Mesendoderm (in vitro differentiated cells): ENCODE results near the gene TEX29.

ENCODE experiments used
- DNase-seq: peaks from one replicate; pipeline ENCODE4 v3.0.0; 2013
- H2AK5ac ChIP-seq: 2 replicates; pipeline ENCODE4 v1.6.1; 2013; ENCODE audit warnings: low read length, inconsistent platforms
- H2BK120ac ChIP-seq: 2 replicates; pipeline ENCODE4 v1.6.1; 2013; ENCODE audit warnings: low read depth, mild to moderate bottlenecking, low read length, moderate library complexity, mixed read lengths
- H2BK15ac ChIP-seq: replicated peaks from 2 replicates; pipeline ENCODE4 v1.6.1; 2013; ENCODE audit warnings: low read depth, mild to moderate bottlenecking, moderate library complexity
- H2BK5ac ChIP-seq: 2 replicates; pipeline ENCODE4 v1.6.1; 2013; ENCODE audit warnings: low read length, inconsistent platforms
- H3K18ac ChIP-seq: 2 replicates; pipeline ENCODE4 v1.6.1; 2013; ENCODE audit warnings: mild to moderate bottlenecking, low read length, mixed read lengths
- H3K23ac ChIP-seq: one replicate; pipeline ENCODE4 v1.6.1; 2013; ENCODE audit warnings: low read length
- H3K27ac ChIP-seq: 2 replicates; pipeline ENCODE4 v1.5.1; 2013; ENCODE audit warnings: low read depth, mild to moderate bottlenecking, inconsistent platforms, low read length, moderate library complexity
- H3K27me3 ChIP-seq: 2 replicates; pipeline ENCODE4 v1.6.1; 2013; ENCODE audit warnings: low read length, control low read depth, mild to moderate bottlenecking, inconsistent platforms; ENCODE audit not compliant: insufficient read depth, poor library complexity
- H3K36me3 ChIP-seq: 2 replicates; pipeline ENCODE4 v1.6.1; 2013; ENCODE audit warnings: low read length, inconsistent platforms; ENCODE audit not compliant: control insufficient read depth, insufficient read depth
- H3K4ac ChIP-seq: one replicate; pipeline ENCODE4 v1.6.1; 2013; ENCODE audit warnings: low read depth, mild to moderate bottlenecking, low read length, moderate library complexity
- H3K4me1 ChIP-seq: 2 replicates; pipeline ENCODE4 v1.6.1; 2013; ENCODE audit warnings: low read depth, low read length, inconsistent platforms; ENCODE audit not compliant: control insufficient read depth
- H3K4me2 ChIP-seq: 2 replicates; pipeline ENCODE4 v1.6.1; 2013; ENCODE audit warnings: low read length
- H3K4me3 ChIP-seq: 2 replicates; pipeline ENCODE4 v1.5.1; 2013; ENCODE audit warnings: mild to moderate bottlenecking, low read length
- H3K56ac ChIP-seq: one replicate; pipeline ENCODE4 v1.6.1; 2013; ENCODE audit warnings: low read length
- H3K79me1 ChIP-seq: 2 replicates; pipeline ENCODE4 v1.6.1; 2013; ENCODE audit warnings: low read length, inconsistent platforms
- H3K79me2 ChIP-seq: 2 replicates; pipeline ENCODE4 v1.6.1; 2013; ENCODE audit warnings: mild to moderate bottlenecking, low read length; ENCODE audit not compliant: control insufficient read depth, insufficient read depth
- H3K9ac ChIP-seq: 2 replicates; pipeline ENCODE4 v1.6.1; 2013; ENCODE audit warnings: low read length, inconsistent platforms
- H4K5ac ChIP-seq: one replicate; pipeline ENCODE4 v1.6.1; 2013; ENCODE audit warnings: low read length
- H4K8ac ChIP-seq: one replicate; pipeline ENCODE4 v1.6.1; 2013; ENCODE audit warnings: low read depth, mild to moderate bottlenecking, control low read depth, low read length, moderate library complexity
- WGBS: extraction: QIAGEN DNeasy Blood & Tissue Kit; methylation state at CpG from one replicate; pipeline ENCODE4 v1.1.7; 2013; ENCODE audit warnings: low lambda C conversion rate, missing lambda C conversion rate; ENCODE audit not compliant: insufficient coverage; ENCODE audit errors: extremely low coverage; 5-methylcytosine and 5-hydroxymethylcytosine counted together

Gene TEX29

DNA sequence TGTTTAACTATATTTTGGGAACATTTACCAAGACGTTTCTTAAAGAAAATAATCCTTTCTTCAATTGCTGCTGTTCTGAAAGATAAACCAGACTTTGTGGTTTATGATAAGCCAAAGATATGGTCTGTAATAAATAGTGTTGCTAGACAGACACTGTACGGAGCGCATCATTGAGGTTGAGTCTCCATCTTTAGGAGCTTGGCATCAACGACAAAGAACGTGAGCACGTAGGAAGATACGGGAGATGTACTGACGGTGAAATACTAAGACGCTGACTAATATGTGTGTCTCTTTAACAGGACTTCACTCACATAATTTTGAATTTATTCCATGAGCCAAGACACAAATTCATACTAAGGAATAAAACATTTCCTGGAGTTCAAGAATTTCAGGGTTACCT, 16.2 kb downstream of the TEX29 start:
- WGBS = no CpG with 5 or more reads among the region's 9 CpGs
- DNase-seq = no peak

DNA sequence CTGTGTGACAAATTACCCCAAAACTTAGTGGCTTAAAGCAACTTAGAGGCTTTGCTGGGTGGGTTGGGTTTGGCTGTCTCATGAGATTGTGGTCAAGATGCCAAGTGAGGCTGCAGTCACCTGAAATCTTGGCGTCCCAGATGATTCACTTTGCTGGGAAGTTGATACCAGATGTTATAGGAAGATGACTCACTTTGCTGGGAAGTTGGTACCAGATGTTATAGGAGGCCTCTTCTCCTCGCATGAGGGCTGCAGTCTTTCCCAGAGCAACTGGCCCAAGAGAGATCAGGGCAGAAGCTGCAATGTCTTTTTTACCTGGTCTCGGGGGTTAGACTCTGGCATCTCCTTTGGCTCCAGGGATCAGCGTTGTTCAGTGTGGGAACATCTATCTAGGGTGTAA, 16.8 kb downstream of the TEX29 start:
- no peak overlapping the region for H3K9ac ChIP-seq

More for the DNA sequence above, 16.2 kb downstream of the TEX29 start:
- Histone ChIP-seq H4K8ac (no peak overlapping the region), H3K27ac (no peak overlapping the region), H2BK15ac (no peak overlapping the region), H4K5ac (no peak overlapping the region), H2AK5ac (no peak overlapping the region), H3K79me2 (no peaks in the 10 kb centered on the region), H3K4ac (no peak overlapping the region), H2BK120ac (no peak overlapping the region), H3K23ac (no peak overlapping the region), H3K79me1 (no peaks in the 10 kb centered on the region), H3K56ac (no peak overlapping the region), H3K36me3 (no peaks in the 10 kb centered on the region), H3K4me1 (no peaks in the 10 kb centered on the region), H2BK5ac (no peak overlapping the region), H3K18ac (no peak overlapping the region), H3K4me3 (no peak overlapping the region), H3K4me2 (no peak overlapping the region), H3K27me3 (no peaks in the 10 kb centered on the region), H3K9ac (no peak overlapping the region)

GRCh38 chr13:111337741-111338140, 17.3 kb downstream of the TEX29 start:
- Histone ChIP-seq H2BK120ac (no peak overlapping the region), H3K79me2 (no peaks in the 10 kb centered on the region), H3K4me1 (no peaks in the 10 kb centered on the region), H2AK5ac (no peak overlapping the region), H2BK15ac (no peak overlapping the region), H3K4me3 (no peak overlapping the region), H3K23ac (no peak overlapping the region), H3K56ac (no peak overlapping the region), H3K27ac (no peak overlapping the region), H3K4me2 (no peak overlapping the region), H2BK5ac (no peak overlapping the region), H4K8ac (no peak overlapping the region), H3K4ac (no peak overlapping the region), H3K36me3 (no peaks in the 10 kb centered on the region), H4K5ac (no peak overlapping the region), H3K18ac (no peak overlapping the region), H3K9ac (no peak overlapping the region), H3K79me1 (no peaks in the 10 kb centered on the region), H3K27me3 (no peaks in the 10 kb centered on the region)
- WGBS = no CpG with 5 or more reads among the region's 9 CpGs
- no peak for DNase-seq

More for the DNA sequence above, 16.8 kb downstream of the TEX29 start:
- H3K23ac ChIP-seq = no peak overlapping the region
- H3K4me2 ChIP-seq = no peak overlapping the region
- no peak overlapping the region for H3K4me3 ChIP-seq
- no peaks in the 10 kb centered on the region for H3K4me1 ChIP-seq
- H2BK120ac ChIP-seq = no peak overlapping the region
- no peak overlapping the region for H2BK5ac ChIP-seq
- H2BK15ac ChIP-seq = no peak overlapping the region
- H3K27me3 ChIP-seq = no peaks in the 10 kb centered on the region
- no peaks in the 10 kb centered on the region for H3K79me2 ChIP-seq
- H4K5ac ChIP-seq = no peak overlapping the region
- no peak for DNase-seq
- H3K36me3 ChIP-seq = no peaks in the 10 kb centered on the region
- no peak overlapping the region for H4K8ac ChIP-seq
- H3K4ac ChIP-seq = no peak overlapping the region
- H3K79me1 ChIP-seq = no peaks in the 10 kb centered on the region
- H2AK5ac ChIP-seq = no peak overlapping the region
- H3K18ac ChIP-seq = no peak overlapping the region
- no peak overlapping the region for H3K27ac ChIP-seq
- H3K56ac ChIP-seq = no peak overlapping the region
- no CpG with 5 or more reads among the region's 4 CpGs for WGBS

GRCh38 chr13:111338841-111339240, 18.4 kb downstream of the TEX29 start:
- no peak overlapping the region for H3K18ac ChIP-seq
- H2BK5ac ChIP-seq = no peak overlapping the region
- no peak overlapping the region for H2AK5ac ChIP-seq
- H2BK120ac ChIP-seq = no peak overlapping the region
- H3K4ac ChIP-seq = no peak overlapping the region
- no peak overlapping the region for H4K8ac ChIP-seq
- no peaks in the 10 kb centered on the region for H3K79me1 ChIP-seq
- no peak for DNase-seq
- H3K36me3 ChIP-seq = no peaks in the 10 kb centered on the region
- no peaks in the 10 kb centered on the region for H3K79me2 ChIP-seq
- H3K4me1 ChIP-seq = no peaks in the 10 kb centered on the region
- H3K27me3 ChIP-seq = no peaks in the 10 kb centered on the region
- H4K5ac ChIP-seq = no peak overlapping the region
- no peak overlapping the region for H3K23ac ChIP-seq
- H3K9ac ChIP-seq = no peak overlapping the region
- H3K27ac ChIP-seq = no peak overlapping the region
- no CpG with 5 or more reads among the region's 11 CpGs for WGBS
- H3K4me2 ChIP-seq = no peak overlapping the region
- no peak overlapping the region for H2BK15ac ChIP-seq
- no peak overlapping the region for H3K4me3 ChIP-seq
- no peak overlapping the region for H3K56ac ChIP-seq

DNA sequence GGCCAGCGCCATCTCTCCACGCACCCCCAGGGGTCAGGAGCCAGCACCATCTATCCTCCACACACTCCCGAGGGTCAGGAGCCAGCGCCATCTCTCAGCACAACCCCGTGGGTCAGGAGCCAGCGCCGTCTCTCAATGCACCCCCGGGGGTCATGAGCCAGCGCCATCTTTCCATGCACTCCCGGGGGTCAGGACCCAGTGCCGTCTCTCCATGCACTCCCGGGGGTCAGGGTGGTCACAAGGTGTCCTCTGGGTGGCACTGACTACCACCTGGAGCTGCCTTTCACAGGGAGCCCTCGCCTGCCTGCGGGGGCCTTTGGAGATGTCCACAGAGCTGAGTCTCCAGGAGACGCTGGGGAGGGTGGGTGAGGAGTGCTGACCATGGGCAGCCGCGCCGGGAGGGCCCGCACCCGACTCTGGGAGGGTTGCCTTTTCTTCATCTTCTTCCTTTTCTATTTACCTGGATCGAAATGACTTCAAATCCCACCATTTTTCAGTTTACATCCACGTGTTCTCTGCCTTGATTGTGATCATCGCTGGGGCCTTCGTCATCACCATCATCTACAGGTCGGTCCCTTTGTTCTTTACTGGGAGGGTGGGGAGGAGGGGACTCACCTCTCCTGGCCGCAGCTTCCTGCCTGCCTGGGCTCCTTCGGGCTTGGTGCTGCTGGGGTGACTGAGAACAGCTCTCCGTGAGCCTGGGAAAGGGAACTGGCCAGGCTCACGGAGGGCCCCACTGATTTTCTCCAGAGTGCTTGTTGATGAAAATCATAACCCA, 19.1 kb downstream of the TEX29 start:
- no peak overlapping the region for H3K18ac ChIP-seq
- no peak overlapping the region for H3K4me2 ChIP-seq
- no peak overlapping the region for H2BK5ac ChIP-seq
- H3K9ac ChIP-seq = no peak overlapping the region
- H3K36me3 ChIP-seq = no peaks in the 10 kb centered on the region
- no peak for DNase-seq
- WGBS = no CpG with 5 or more reads among the region's 29 CpGs
- H3K27me3 ChIP-seq = no peaks in the 10 kb centered on the region
- H3K56ac ChIP-seq = no peak overlapping the region
- no peak overlapping the region for H3K27ac ChIP-seq
- no peak overlapping the region for H4K5ac ChIP-seq
- H3K4me3 ChIP-seq = no peak overlapping the region
- no peak overlapping the region for H2BK120ac ChIP-seq
- no peak overlapping the region for H4K8ac ChIP-seq
- H3K23ac ChIP-seq = no peak overlapping the region
- H2BK15ac ChIP-seq = no peak overlapping the region
- no peaks in the 10 kb centered on the region for H3K79me1 ChIP-seq
- H3K4ac ChIP-seq = no peak overlapping the region
- H3K4me1 ChIP-seq = no peaks in the 10 kb centered on the region
- H3K79me2 ChIP-seq = no peaks in the 10 kb centered on the region
- H2AK5ac ChIP-seq = no peak overlapping the region

- H3K36me3 ChIP-seq = no peaks in the 10 kb centered on the region
- no peak overlapping the region for H3K23ac ChIP-seq
- H4K8ac ChIP-seq = no peak overlapping the region
- H2BK5ac ChIP-seq = no peak overlapping the region
- no peak overlapping the region for H3K56ac ChIP-seq
- no peak overlapping the region for H3K27ac ChIP-seq
- WGBS = no CpG with 5 or more reads among the region's 5 CpGs
- no peaks in the 10 kb centered on the region for H3K27me3 ChIP-seq
- H4K5ac ChIP-seq = no peak overlapping the region
- no peak overlapping the region for H3K18ac ChIP-seq
- no peaks in the 10 kb centered on the region for H3K4me1 ChIP-seq
- no peak overlapping the region for H3K9ac ChIP-seq
- no peak for DNase-seq
- no peaks in the 10 kb centered on the region for H3K79me1 ChIP-seq
- no peak overlapping the region for H3K4me2 ChIP-seq
- no peak overlapping the region for H2AK5ac ChIP-seq
- no peak overlapping the region for H2BK15ac ChIP-seq
- no peak overlapping the region for H2BK120ac ChIP-seq
- H3K79me2 ChIP-seq = no peaks in the 10 kb centered on the region
- H3K4ac ChIP-seq = no peak overlapping the region
- no peak overlapping the region for H3K4me3 ChIP-seq
These were observed 21.4 kb downstream of the TEX29 start for GRCh38 chr13:111341886-111342285.
